Measurements from ENCODE around the gene PROM1. TPM values are rescaled to one million over a fixed set of nuclear protein-coding genes. Genes with fewer than 3 reads are reported as not detected.
A peak's percentile ranks its signal among the peaks of the same experiment; 100 is the strongest.

The PROM1 gene
- total RNA-seq, 2 experiments from 2014 or later = not detected

- H3K4me1 Mint-ChIP-seq (ENCODE audit: low read depth) = peaks cover 20% of the 10 kb centered on the region
- CTCF ChIA-PET = no interaction called here
- no peaks in the 10 kb centered on the region for H3K36me3 Mint-ChIP-seq (ENCODE audit: low read depth)
- no peak overlapping the region for H3K27ac ChIP-seq (ENCODE audit: low read depth in 1 of 2, low read length in 2 of 2)
- no peaks in the 10 kb centered on the region for H3K27me3 Mint-ChIP-seq
- no peak overlapping the region for H3K27ac Mint-ChIP-seq
- no peaks in the 10 kb centered on the region for H3K27me3 ChIP-seq (ENCODE audit: control insufficient read depth in 1 of 2, insufficient read depth in 2 of 2, low read length in 2 of 2)
- no peak for TF ChIP-seq CTCF (IDR thresholded peaks at IDR 0.05)
- POLR2A ChIA-PET = no interaction called here
- no peaks in the 10 kb centered on the region for H3K36me3 ChIP-seq (ENCODE audit: insufficient read depth, low read length)
- H3K9me3 Mint-ChIP-seq = no peaks in the 10 kb centered on the region
- H3K4me3 Mint-ChIP-seq = peak overlapping the region; percentile 17
- H3K4me3 ChIP-seq (ENCODE audit: low read length) = no peak overlapping the region
- no peaks in the 10 kb centered on the region for H3K9me3 ChIP-seq (ENCODE audit: control insufficient read depth in 1 of 2, insufficient read depth in 1 of 2, low read length in 2 of 2)
- peaks cover 14% of the 10 kb centered on the region for H3K4me1 ChIP-seq (ENCODE audit: insufficient read depth, low read length)
- DNase-seq = peak in 4 of 14 experiments; percentile 4 to 65 (median 40)
- peak; percentile 34 for ATAC-seq (ENCODE audit: poor library complexity)
- intact Hi-C loops (cut with DNase I, micrococcal nuclease) = loop anchor here (1.0 kb wide), 1 partner anchor 38 kb away; no protein-coding TSS in a partner anchor
Measured at GRCh38 chr4:15963576-15963975, 120.2 kb downstream of the PROM1 start.

GRCh38 chr4:15963001-15963451 lies 120.8 kb downstream of the PROM1 start, which contains the start of gene FGFBP2:
TSS of gene FGFBP2 (minus strand) at chr4:15963175. CDS start at chr4:15963129, 46 bp downstream.
- H3K27me3 ChIP-seq (ENCODE audit: control insufficient read depth in 1 of 2, insufficient read depth in 2 of 2, low read length in 2 of 2) = no peaks in the 10 kb centered on the region
- intact Hi-C loops (cut with DNase I, micrococcal nuclease) = loop anchor here (1.0 kb wide), 1 partner anchor 38 kb away; no protein-coding TSS in a partner anchor
- Mint-ChIP-seq H3K27ac (no peak within 1 kb of the TSS), H3K27me3 (no peaks in the 10 kb centered on the region), H3K4me1 (ENCODE audit: low read depth) (peaks cover 20% of the 10 kb centered on the region), H3K9me3 (no peaks in the 10 kb centered on the region), H3K4me3 (peak within 1 kb of the TSS; percentile 17), H3K36me3 (ENCODE audit: low read depth) (no peaks in the 10 kb centered on the region)
- no peak within 1 kb of the TSS for H3K27ac ChIP-seq (ENCODE audit: low read depth in 1 of 2, low read length in 2 of 2)
- peaks cover 14% of the 10 kb centered on the region for H3K4me1 ChIP-seq (ENCODE audit: insufficient read depth, low read length)
- ChIA-PET POLR2A (interaction anchor here (1.4 kb wide), 1 partner anchor 42 kb away, joined by 4 read pairs; no protein-coding TSS in a partner anchor), CTCF (no interaction called here)
- peak; percentile 91 for ATAC-seq (ENCODE audit: poor library complexity)
- no peaks in the 10 kb centered on the region for H3K36me3 ChIP-seq (ENCODE audit: insufficient read depth, low read length)
- H3K9me3 ChIP-seq (ENCODE audit: control insufficient read depth in 1 of 2, insufficient read depth in 1 of 2, low read length in 2 of 2) = no peaks in the 10 kb centered on the region
- peak within 1 kb of the TSS; percentile 26 for H3K4me3 ChIP-seq (ENCODE audit: low read length)
- TF ChIP-seq CTCF (IDR thresholded peaks at IDR 0.05) = no peak
- peak in 11 of 14 experiments; percentile 6 to 74 (median 50) for DNase-seq

- intact Hi-C loops (cut with DNase I, micrococcal nuclease) = no loop called here
- no peak for TF ChIP-seq CTCF (IDR thresholded peaks at IDR 0.05)
- Mint-ChIP-seq H3K27ac (no peak overlapping the region), H3K27me3 (no peaks in the 10 kb centered on the region), H3K4me1 (ENCODE audit: low read depth) (peaks cover 20% of the 10 kb centered on the region), H3K36me3 (ENCODE audit: low read depth) (no peaks in the 10 kb centered on the region), H3K9me3 (no peaks in the 10 kb centered on the region), H3K4me3 (no peak overlapping the region)
- Histone ChIP-seq H3K36me3 (ENCODE audit: insufficient read depth, low read length) (no peaks in the 10 kb centered on the region), H3K27me3 (ENCODE audit: control insufficient read depth in 1 of 2, insufficient read depth in 2 of 2, low read length in 2 of 2) (no peaks in the 10 kb centered on the region), H3K4me3 (ENCODE audit: low read length) (peak overlapping the region; percentile 26), H3K27ac (ENCODE audit: low read depth in 1 of 2, low read length in 2 of 2) (no peak overlapping the region), H3K9me3 (ENCODE audit: control insufficient read depth in 1 of 2, insufficient read depth in 1 of 2, low read length in 2 of 2) (no peaks in the 10 kb centered on the region), H3K4me1 (ENCODE audit: insufficient read depth, low read length) (peaks cover 14% of the 10 kb centered on the region)
- ChIA-PET POLR2A (interaction anchor here (1.4 kb wide), 1 partner anchor 43 kb away, joined by 4 read pairs; no protein-coding TSS in a partner anchor), CTCF (no interaction called here)
- DNase-seq (peak in 5 of 14 experiments; percentile 13 to 68 (median 20)), ATAC-seq (ENCODE audit: poor library complexity) (peak; percentile 43)
Measured at GRCh38 chr4:15961781-15962510, 121.9 kb downstream of the PROM1 start.
